SK-N-SH (cell line): ENCODE measurements around the gene MORN5. TPM values are rescaled to one million over a fixed set of nuclear protein-coding genes. Genes with fewer than 3 reads are reported as not detected.

Source experiments
- CTCF ChIA-PET: fragments of 300-600, 350-600 bp; formaldehyde crosslinking; extraction: SDS; loops from one replicate; lab custom pipeline; 2021; lab: Yijun Ruan, JAX
- POLR2A ChIA-PET: fragments of 350-600 bp; sonication (Branson Sonifier 250); formaldehyde crosslinking; extraction: SDS; loops from one replicate; lab custom pipeline; 2020; ENCODE audit warnings: antibody characterized with exemption, inconsistent platforms; lab: Yijun Ruan, JAX
- DNase-seq: peaks from one replicate; pipeline ENCODE4 v3.0.0; 2012
- H2AFZ ChIP-seq: fragments of 200-600 bp; sonication (generic); 2 replicates; pipeline ENCODE4 v1.8.1; 2016; ENCODE audit warnings: antibody characterized with exemption, mild to moderate bottlenecking, low read depth
- H3F3A ChIP-seq: fragments of 200-600 bp; sonication (generic); replicated peaks from 2 replicates; pipeline ENCODE3; 2016; ENCODE audit warnings: antibody characterized with exemption, mild to moderate bottlenecking; ENCODE audit not compliant: insufficient read depth
- H3K27ac ChIP-seq, 2 experiments: fragments of 200-500 bp in 1 of 2; fragments of 200-600 bp in 1 of 2; sonication (Bioruptor generic) in 1 of 2; sonication (generic), shearing (Covaris generic) in 1 of 2; 2 replicates each; pipeline versions ENCODE4 v1.5.1 to v1.6.1; 2014 to 2016; ENCODE audit warnings: low read depth in 2 of 2, inconsistent platforms in 1 of 2, low read length in 1 of 2, mild to moderate bottlenecking in 1 of 2, mixed read lengths in 1 of 2
- H3K27me3 ChIP-seq: fragments of 200-600 bp; sonication (generic), shearing (Covaris generic); 2 replicates; pipeline ENCODE4 v1.6.1; 2016; ENCODE audit warnings: mixed run types; ENCODE audit not compliant: insufficient read depth
- H3K36me3 ChIP-seq, 2 experiments: fragments of 200-500 bp in 1 of 2; fragments of 200-600 bp in 1 of 2; sonication (Bioruptor generic) in 1 of 2; sonication (generic) in 1 of 2; replicated peaks in 1 of 2; 2 replicates each; pipeline versions ENCODE3 to v1.5.1; 2014 to 2016; ENCODE audit warnings: low read length in 1 of 2, mild to moderate bottlenecking in 1 of 2; ENCODE audit not compliant: insufficient read depth in 2 of 2, control insufficient read depth in 1 of 2
- H3K4me1 ChIP-seq, 2 experiments: fragments of 200-500 bp in 1 of 2; fragments of 200-600 bp in 1 of 2; sonication (Bioruptor generic) in 1 of 2; sonication (generic), shearing (Covaris generic) in 1 of 2; 2 replicates each; pipeline versions ENCODE4 v1.5.1 to v1.6.1; 2014 to 2016; ENCODE audit warnings: low read depth in 1 of 2, low read length in 1 of 2, mixed run types in 1 of 2; ENCODE audit not compliant: insufficient read depth in 2 of 2, control insufficient read depth in 1 of 2
- H3K4me2 ChIP-seq: fragments of 200-600 bp; sonication (generic), shearing (Covaris generic); 2 replicates; pipeline ENCODE4 v1.6.1; 2017; ENCODE audit warnings: mixed run types
- H3K4me3 ChIP-seq, 2 experiments: fragments of 200-500 bp in 1 of 2; fragments of 200-600 bp in 1 of 2; sonication (Bioruptor generic) in 1 of 2; sonication (generic), shearing (Covaris generic) in 1 of 2; 2 replicates each; pipeline versions ENCODE4 v1.5.1 to v1.8.1; 2014 to 2016; ENCODE audit warnings: low read depth in 2 of 2, inconsistent platforms in 1 of 2, low read length in 1 of 2, mild to moderate bottlenecking in 1 of 2, mixed read lengths in 1 of 2, moderate library complexity in 1 of 2
- H3K79me2 ChIP-seq: fragments of 200-600 bp; sonication (generic); 2 replicates; pipeline ENCODE4 v1.8.1; 2017; ENCODE audit warnings: mild to moderate bottlenecking; ENCODE audit not compliant: insufficient read depth
- H3K9ac ChIP-seq: fragments of 200-600 bp; sonication (generic); 2 replicates; pipeline ENCODE4 v1.6.1; 2017; ENCODE audit warnings: mixed run types
- H3K9me2 ChIP-seq: fragments of 200-600 bp; sonication (generic); 2 replicates; pipeline ENCODE4 v1.6.1; 2017; ENCODE audit warnings: mixed run types
- H3K9me3 ChIP-seq: fragments of 200-600 bp; sonication (generic); 2 replicates; pipeline ENCODE4 v1.6.1; 2017; ENCODE audit warnings: mixed run types, mild to moderate bottlenecking, moderate library complexity
- H4K20me1 ChIP-seq: fragments of 200-600 bp; sonication (generic); 2 replicates; pipeline ENCODE4 v1.6.1; 2017; ENCODE audit warnings: mild to moderate bottlenecking, mixed run types; ENCODE audit not compliant: insufficient read depth
- CHD2 ChIP-seq: fragments of 150-350 bp; IDR thresholded peaks from 2 replicates; pipeline ENCODE4 v1.6.1; 2018; ENCODE audit warnings: low read length; ENCODE audit not compliant: partially characterized antibody
- CTCF ChIP-seq: fragments of 200-600 bp; sonication (generic); IDR thresholded peaks from 2 replicates; pipeline ENCODE4 v1.6.1; 2017; ENCODE audit warnings: antibody characterized with exemption, mild to moderate bottlenecking, moderate library complexity
- EP300 ChIP-seq, 2 experiments: IDR thresholded peaks; 2 replicates each; pipeline versions ENCODE4 v1.4.0 to v1.6.1; 2012; ENCODE audit warnings: borderline replicate concordance in 1 of 2, low read depth in 1 of 2, low read length in 1 of 2
- EZH2phosphoT487 ChIP-seq: fragments of 200-600 bp; sonication (generic); IDR thresholded peaks from 2 replicates; pipeline ENCODE4 v1.6.1; 2017; ENCODE audit warnings: low read depth, mixed run types, mild to moderate bottlenecking, antibody characterized with exemption, moderate library complexity, borderline replicate concordance
- FOXM1 ChIP-seq: IDR thresholded peaks from 2 replicates; pipeline ENCODE4 v1.4.0; 2012; ENCODE audit warnings: low read depth, mild to moderate bottlenecking
- GATA2 ChIP-seq: sonication (generic); formaldehyde crosslinking; IDR thresholded peaks from 2 replicates; pipeline ENCODE4 v1.5.0; 2020; ENCODE audit warnings: mild to moderate bottlenecking, missing genetic modification reagents
- JUND ChIP-seq: IDR thresholded peaks from 2 replicates; pipeline ENCODE4 v1.4.0; 2012
- NFIC ChIP-seq: IDR thresholded peaks from 2 replicates; pipeline ENCODE4 v1.4.0; 2012; ENCODE audit warnings: borderline replicate concordance
- NRF1 ChIP-seq: IDR thresholded peaks from 2 replicates; pipeline ENCODE4 v1.6.1; 2012; ENCODE audit warnings: low read depth, mild to moderate bottlenecking, low read length
- POLR2AphosphoS5 ChIP-seq: IDR thresholded peaks from 2 replicates; pipeline ENCODE4 v1.6.1; 2012; ENCODE audit warnings: low read depth, low read length
- RCOR1 ChIP-seq: fragments of 150-350 bp; IDR thresholded peaks from 2 replicates; pipeline ENCODE4 v1.6.1; 2017; ENCODE audit warnings: antibody characterized with exemption, low read length
- RXRA ChIP-seq: IDR thresholded peaks from 2 replicates; pipeline ENCODE4 v1.4.0; 2012; ENCODE audit warnings: low read depth, mild to moderate bottlenecking, borderline replicate concordance
- SMC3 ChIP-seq: IDR thresholded peaks from 2 replicates; pipeline ENCODE4 v1.6.1; 2012; ENCODE audit warnings: low read depth, low read length, improper control_type of control experiment
- TAF1 ChIP-seq: IDR thresholded peaks from 2 replicates; pipeline ENCODE4 v1.6.1; 2012; ENCODE audit warnings: low read depth, mild to moderate bottlenecking, low read length, moderate library complexity, borderline replicate concordance
- USF1 ChIP-seq: IDR thresholded peaks from 2 replicates; pipeline ENCODE4 v1.4.0; 2012; ENCODE audit warnings: low read depth, borderline replicate concordance
- USF2 ChIP-seq: fragments of 150-350 bp; IDR thresholded peaks from 2 replicates; pipeline ENCODE4 v1.6.1; 2017; ENCODE audit warnings: antibody characterized with exemption, low read length, low read depth, borderline replicate concordance
- ZBTB33 ChIP-seq: IDR thresholded peaks from 2 replicates; pipeline ENCODE4 v1.4.0; 2012; ENCODE audit warnings: low read depth, borderline replicate concordance
- WGBS: methylation state at CpG from one replicate; pipeline ENCODE4 v1.1.6; 2017; ENCODE audit warnings: low lambda C conversion rate; 5-methylcytosine and 5-hydroxymethylcytosine counted together
- polyA plus RNA-seq, 3 experiments: library from polyadenylated mRNA; depleted of rRNA; stranded (reverse); fragments of >200 nt; gene quantifications; 2 replicates each; pipeline ENCODE4 v1.2.3, GENCODE V29; 2012

Gene MORN5
- polyA plus RNA-seq, 1 of the 3 experiments (the other 2 are of a cell fraction), result not detected

- Histone ChIP-seq H3K27me3 (peaks cover 21% of the 10 kb centered on the region), H3K9me3 (no peaks in the 10 kb centered on the region), H2AFZ (no peak overlapping the region), H3K36me3 (no peaks in the 10 kb centered on the region), H4K20me1 (no peaks in the 10 kb centered on the region), H3K4me2 (no peak overlapping the region), H3F3A (no peaks in the 10 kb centered on the region), H3K9ac (no peak overlapping the region), H3K9me2 (no peaks in the 10 kb centered on the region), H3K79me2 (no peaks in the 10 kb centered on the region), H3K4me1 (no peaks in the 10 kb centered on the region), H3K4me3 (no peak overlapping the region), H3K27ac (no peak overlapping the region)
- ChIA-PET POLR2A (no interaction called here), CTCF (interaction anchor here (3.6 kb wide), 1 partner anchor 170 kb away, joined by 8 read pairs; no protein-coding TSS in a partner anchor)
- TF ChIP-seq USF1, result peak; percentile 84; the same call in 1 of the 2 replicates
- no peak for TF ChIP-seq CTCF
- no peak for TF ChIP-seq EZH2phosphoT487
- no peak for TF ChIP-seq FOXM1
- TF ChIP-seq RCOR1, result no peak
- no peak for TF ChIP-seq EP300 (IDR thresholded peaks at IDR 0.05; ENCODE audit: borderline replicate concordance in 1 of 2, low read depth in 1 of 2, low read length in 1 of 2)
- no peak for DNase-seq
- WGBS, result 23% methylated on average over 4 of the region's 4 CpGs
These were observed 20.9 kb downstream of the MORN5 start for GRCh38 chr9:122180633-122181032.

GRCh38 chr9:122183501-122183900 is 23.8 kb downstream of the MORN5 start:
- Histone ChIP-seq H3K4me2 (no peak overlapping the region), H3K9ac (no peak overlapping the region), H3K9me3 (no peaks in the 10 kb centered on the region), H3K4me1 (peaks cover 0 to 9% of the 10 kb centered on the region in 2 experiments; a peak in 1 of 4 replicates), H3K4me3 (no peak overlapping the region), H3K79me2 (no peaks in the 10 kb centered on the region), H3K9me2 (no peaks in the 10 kb centered on the region), H2AFZ (no peak overlapping the region), H3K27me3 (peaks cover 12% of the 10 kb centered on the region), H3F3A (no peaks in the 10 kb centered on the region), H4K20me1 (no peaks in the 10 kb centered on the region), H3K36me3 (no peaks in the 10 kb centered on the region), H3K27ac (no peak overlapping the region)
- no peak for DNase-seq
- 72% methylated on average over 7 of the region's 7 CpGs for WGBS
- TF ChIP-seq CHD2 (no peak), ZBTB33 (no peak), RCOR1 (no peak), POLR2AphosphoS5 (no peak), NRF1 (no peak), JUND (no peak), SMC3 (no peak), GATA2 (CRISPR knock-in tag) (no peak), USF2 (no peak), EP300 (IDR thresholded peaks at IDR 0.05; ENCODE audit: borderline replicate concordance in 1 of 2, low read depth in 1 of 2, low read length in 1 of 2) (no peak), TAF1 (no peak), NFIC (no peak), RXRA (no peak)
- POLR2A ChIA-PET, result no interaction called here
- CTCF ChIA-PET, result interaction anchor here (1.0 to 1.8 kb wide), 3 partner anchors 38 to 316 kb away, joined by 3 to 6 read pairs (median 4); no protein-coding TSS in a partner anchor
